GM12865 (cell line): ENCODE results near the gene NFIC.

Experiments used
- DNase-seq: peaks from one replicate; pipeline ENCODE4 v3.0.0; 2010; ENCODE audit warnings: low read depth
- H3K4me3 ChIP-seq: 2 replicates; pipeline ENCODE4 v1.5.1; 2011; ENCODE audit warnings: mild to moderate bottlenecking, low read depth, low read length, control low read depth
- TF ChIP-seq, protein P1 (sequence below): IDR thresholded peaks from 2 replicates; pipeline ENCODE4 v1.5.1; 2011; ENCODE audit warnings: low read length, control low read depth, low read depth, inconsistent platforms; ENCODE audit not compliant: insufficient read depth; ENCODE audit errors: missing control alignments

The NFIC gene

DNA sequence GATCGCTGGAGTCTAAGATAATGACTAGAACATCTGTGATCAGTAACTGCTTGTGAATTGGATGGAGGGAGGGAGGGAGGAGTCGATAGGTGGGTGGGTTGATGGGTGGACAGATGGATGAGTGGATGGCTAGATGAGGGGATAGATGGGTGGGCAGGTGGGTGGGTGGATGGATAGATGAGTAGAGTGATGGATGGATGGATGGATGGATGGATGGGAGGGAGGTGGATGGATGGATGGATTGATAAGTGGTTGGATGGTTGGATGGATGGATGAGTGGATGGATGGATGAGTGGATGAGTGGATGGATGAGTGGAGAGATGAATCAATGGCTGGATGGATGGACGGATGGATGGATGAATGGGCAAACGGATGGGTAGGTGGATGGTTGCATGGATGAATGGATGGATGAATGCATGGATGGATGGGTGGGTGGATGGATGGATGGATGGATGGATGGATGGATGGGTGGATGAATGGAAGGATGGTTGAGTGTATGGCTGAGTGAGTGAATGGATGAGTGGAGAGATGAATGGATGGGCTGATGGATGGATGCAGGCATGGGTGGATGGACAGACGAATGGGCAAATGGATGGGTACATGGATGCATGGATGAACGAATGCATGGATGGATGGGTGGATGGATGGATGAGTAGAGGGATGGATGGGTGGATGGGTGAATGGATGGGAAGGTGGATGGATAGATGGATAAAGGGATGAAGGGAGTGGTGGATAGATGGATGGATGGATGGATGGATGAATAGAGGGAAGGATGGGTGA, 44.0 kb upstream of the NFIC start:
- TF ChIP-seq, protein P1, sequence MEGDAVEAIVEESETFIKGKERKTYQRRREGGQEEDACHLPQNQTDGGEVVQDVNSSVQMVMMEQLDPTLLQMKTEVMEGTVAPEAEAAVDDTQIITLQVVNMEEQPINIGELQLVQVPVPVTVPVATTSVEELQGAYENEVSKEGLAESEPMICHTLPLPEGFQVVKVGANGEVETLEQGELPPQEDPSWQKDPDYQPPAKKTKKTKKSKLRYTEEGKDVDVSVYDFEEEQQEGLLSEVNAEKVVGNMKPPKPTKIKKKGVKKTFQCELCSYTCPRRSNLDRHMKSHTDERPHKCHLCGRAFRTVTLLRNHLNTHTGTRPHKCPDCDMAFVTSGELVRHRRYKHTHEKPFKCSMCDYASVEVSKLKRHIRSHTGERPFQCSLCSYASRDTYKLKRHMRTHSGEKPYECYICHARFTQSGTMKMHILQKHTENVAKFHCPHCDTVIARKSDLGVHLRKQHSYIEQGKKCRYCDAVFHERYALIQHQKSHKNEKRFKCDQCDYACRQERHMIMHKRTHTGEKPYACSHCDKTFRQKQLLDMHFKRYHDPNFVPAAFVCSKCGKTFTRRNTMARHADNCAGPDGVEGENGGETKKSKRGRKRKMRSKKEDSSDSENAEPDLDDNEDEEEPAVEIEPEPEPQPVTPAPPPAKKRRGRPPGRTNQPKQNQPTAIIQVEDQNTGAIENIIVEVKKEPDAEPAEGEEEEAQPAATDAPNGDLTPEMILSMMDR = no peak
- H3K4me3 ChIP-seq = no peak overlapping the region
- no peak for DNase-seq

DNA sequence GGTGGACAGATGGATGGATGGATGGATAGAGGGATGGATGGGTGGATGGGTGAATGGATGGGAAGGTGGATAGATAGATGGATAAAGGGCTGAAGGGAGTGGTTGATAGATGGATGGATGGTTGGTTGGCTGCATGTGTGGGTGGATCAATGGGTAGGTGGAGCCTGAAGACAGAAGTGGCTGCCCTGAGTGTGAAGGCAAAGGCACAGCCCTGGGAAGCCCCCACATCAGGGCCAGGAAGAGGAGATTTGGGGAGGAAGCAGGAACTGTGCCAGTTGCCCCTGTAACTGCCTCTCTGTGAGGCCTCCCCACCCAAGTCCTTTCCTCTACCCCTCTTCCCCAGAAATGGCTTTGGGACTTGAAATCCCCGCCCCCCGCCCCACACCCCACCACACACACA, 43.4 kb upstream of the NFIC start:
- TF ChIP-seq, protein P1 = no peak
- no peak overlapping the region for H3K4me3 ChIP-seq
- no peak for DNase-seq

DNA sequence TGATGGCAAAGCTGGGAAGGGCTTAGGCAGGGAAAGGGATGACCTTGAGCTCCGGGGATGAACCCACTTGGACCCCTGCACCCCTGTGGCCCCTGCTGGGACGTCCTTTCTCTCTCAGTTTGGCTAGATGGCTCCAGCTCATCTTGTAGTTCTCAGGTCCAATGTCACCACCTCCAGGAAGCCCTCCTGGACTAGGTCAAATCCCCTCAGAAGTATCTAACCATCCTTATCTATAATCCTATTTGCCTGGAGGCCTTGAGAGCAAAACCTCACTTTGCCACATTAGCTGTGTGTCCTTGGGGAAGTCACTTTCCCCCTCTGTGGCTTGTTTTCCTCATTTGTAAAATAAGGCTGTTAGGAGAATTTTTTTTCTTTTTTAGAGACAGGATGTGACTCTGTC, 42.7 kb upstream of the NFIC start:
- TF ChIP-seq, protein P1 = no peak
- no peak for DNase-seq
- no peak overlapping the region for H3K4me3 ChIP-seq

DNA sequence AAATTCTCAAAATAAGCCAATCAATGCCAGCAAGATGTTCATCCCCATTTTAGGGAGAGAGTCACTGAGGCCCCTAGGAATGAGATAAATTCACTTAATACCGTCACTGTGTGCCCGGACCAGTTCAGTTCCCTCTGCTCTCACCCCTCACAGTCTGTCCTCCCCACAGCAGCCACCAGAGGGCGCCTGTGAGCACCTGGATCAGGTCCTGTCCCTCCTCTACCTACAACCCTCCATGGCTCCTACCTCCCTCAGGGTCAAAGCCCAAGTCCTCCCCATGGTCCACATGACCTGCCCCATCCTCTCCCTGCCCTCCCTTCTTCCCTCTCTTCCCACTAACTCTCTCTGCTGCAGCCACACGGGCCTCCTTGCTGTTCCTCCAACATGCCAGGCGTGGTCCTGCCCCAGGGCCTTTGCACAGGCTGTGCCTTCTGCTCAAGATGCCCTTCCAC, 42.0 kb upstream of the NFIC start:
- peak; percentile 57 for DNase-seq
- no peak overlapping the region for H3K4me3 ChIP-seq
- TF ChIP-seq, protein P1 = peak; percentile 87

DNA sequence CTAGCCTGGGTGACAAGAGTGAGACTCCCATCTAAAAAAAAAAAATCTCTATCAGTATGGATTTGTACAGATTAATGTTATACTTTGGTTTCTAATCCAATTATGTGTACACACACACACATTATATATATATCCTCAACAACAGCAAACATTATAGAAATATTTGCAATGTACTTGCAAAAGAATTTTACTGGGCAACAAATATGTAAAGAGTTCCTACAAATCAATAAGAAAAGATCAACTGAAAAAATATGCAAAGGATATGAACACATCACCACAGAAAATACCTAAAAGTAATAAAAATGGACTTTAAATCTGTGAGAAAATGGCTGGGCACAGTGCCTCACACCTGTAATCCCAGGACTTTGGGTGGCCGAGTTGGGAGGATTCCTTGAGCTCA, 40.9 kb upstream of the NFIC start:
- DNase-seq = no peak
- TF ChIP-seq, protein P1 = no peak
- H3K4me3 ChIP-seq = no peak overlapping the region

DNA sequence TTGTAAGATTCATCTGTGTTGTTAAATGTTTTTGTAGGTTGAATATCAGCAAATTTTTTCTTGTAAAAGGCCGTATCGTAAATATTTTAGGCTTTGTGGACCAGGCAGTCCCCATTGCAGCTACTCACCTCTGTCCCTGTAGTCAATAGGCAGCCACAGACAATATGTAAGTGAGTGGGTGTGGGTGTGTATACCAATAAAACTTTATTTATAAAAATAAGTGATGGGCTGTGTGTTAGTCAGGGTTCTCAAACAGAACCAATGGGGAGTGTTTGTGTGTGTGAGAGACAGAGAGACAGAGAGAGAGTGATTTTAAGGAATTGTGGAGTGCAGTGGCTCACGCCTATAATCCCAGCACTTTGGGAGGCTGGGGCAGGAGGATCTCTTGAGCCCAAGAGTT, 37.6 kb upstream of the NFIC start:
- H3K4me3 ChIP-seq = no peak overlapping the region

More for the DNA sequence above, 37.6 kb upstream of the NFIC start:
- no peak for DNase-seq
- TF ChIP-seq, protein P1 = no peak
